HG02798 (cell line): Measurements from ENCODE around the gene NEURL1.

Experiments
- ATAC-seq: cut with Tn5 transposase; IDR thresholded peaks from one replicate; pipeline ENCODE4 v1.9.1; 2021; ENCODE audit warnings: mild to moderate bottlenecking; ENCODE audit not compliant: unreplicated experiment, poor library complexity

Gene NEURL1

GRCh38 chr10:103557455-103557854 is 64.0 kb downstream of the NEURL1 start:
- no peak for ATAC-seq

- no peak for ATAC-seq
These were observed 65.4 kb downstream of the NEURL1 start for GRCh38 chr10:103558911-103559310.

GRCh38 chr10:103559776-103560175 is 66.3 kb downstream of the NEURL1 start:
- no peak for ATAC-seq

GRCh38 chr10:103560886-103561285 is 67.4 kb downstream of the NEURL1 start:
- ATAC-seq: no peak

- no peak for ATAC-seq
These were observed 68.9 kb downstream of the NEURL1 start for GRCh38 chr10:103562383-103562782.

- ATAC-seq: no peak
These were observed 70.0 kb downstream of the NEURL1 start for GRCh38 chr10:103563231-103564115.

- no peak for ATAC-seq
These were observed 70.6 kb downstream of the NEURL1 start for GRCh38 chr10:103564116-103564501.

- no peak for ATAC-seq
These were observed 71.4 kb downstream of the NEURL1 start for GRCh38 chr10:103564776-103565520.

GRCh38 chr10:103566536-103566935 is 73.0 kb downstream of the NEURL1 start:
- no peak for ATAC-seq

- ATAC-seq: no peak
These were observed 75.0 kb downstream of the NEURL1 start for GRCh38 chr10:103568505-103568904.

GRCh38 chr10:103569896-103570295 is 76.4 kb downstream of the NEURL1 start:
- no peak for ATAC-seq

- ATAC-seq: no peak
These were observed 77.5 kb downstream of the NEURL1 start for GRCh38 chr10:103570844-103571655.

GRCh38 chr10:103571656-103571975 is 78.1 kb downstream of the NEURL1 start:
- ATAC-seq: no peak

- ATAC-seq: no peak
These were observed 79.1 kb downstream of the NEURL1 start for GRCh38 chr10:103572347-103573204.

- no peak for ATAC-seq
These were observed 79.6 kb downstream of the NEURL1 start for GRCh38 chr10:103573205-103573487.

- no peak for ATAC-seq
These were observed 80.9 kb downstream of the NEURL1 start for GRCh38 chr10:103574097-103575061.

- no peak for ATAC-seq
These were observed 82.0 kb downstream of the NEURL1 start for GRCh38 chr10:103575416-103576075.

- ATAC-seq: no peak
These were observed 82.6 kb downstream of the NEURL1 start for GRCh38 chr10:103576076-103576471.

- no peak for ATAC-seq
These were observed 83.4 kb downstream of the NEURL1 start for GRCh38 chr10:103576862-103577261.
